HG03139 (cell line): ENCODE measurements around the gene SPTLC2.
"Not testable (repeated sequence)": the region's sequence is repeated elsewhere in the genome, so short reads cannot be mapped to it uniquely, and the experiment has no call there.

Source experiments
- ATAC-seq: cut with Tn5 transposase; IDR thresholded peaks from one replicate; pipeline ENCODE4 v1.9.1; 2021; ENCODE audit not compliant: unreplicated experiment

Gene SPTLC2

DNA sequence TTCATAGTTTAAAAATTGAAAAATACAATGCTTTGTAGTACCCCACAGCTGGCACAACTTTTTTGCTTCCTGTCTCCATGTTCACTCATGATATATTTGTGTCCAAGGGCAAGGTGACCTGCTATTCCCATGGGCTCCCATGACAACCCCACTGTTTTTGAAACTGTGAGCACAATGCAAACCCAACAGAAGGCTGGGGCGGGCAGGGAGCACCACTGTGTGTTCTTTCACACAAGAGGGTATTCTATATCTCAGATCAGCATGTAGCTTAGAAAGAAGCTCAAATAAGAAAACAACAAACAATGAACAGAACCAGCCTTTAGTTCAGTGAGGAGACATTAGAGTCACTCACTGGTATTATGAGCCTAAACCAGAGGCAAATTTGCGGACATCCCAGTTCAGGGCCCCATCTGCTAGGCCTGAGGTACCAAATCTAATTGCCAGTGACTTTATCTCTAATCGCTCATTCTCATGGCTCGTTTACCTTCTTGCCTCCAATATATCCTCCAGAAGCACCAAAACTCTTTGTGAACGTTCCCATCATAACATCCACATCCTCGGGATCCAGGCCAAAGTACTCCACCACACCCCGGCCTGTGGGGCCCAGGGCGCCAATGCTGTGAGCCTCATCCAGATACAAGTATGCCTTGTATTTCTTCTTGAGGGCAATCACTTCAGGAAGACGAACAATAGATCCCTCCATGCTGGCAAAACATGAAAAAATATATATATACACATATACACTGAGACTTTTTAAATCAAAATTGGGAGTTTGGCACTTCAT is 61.4 kb downstream of the SPTLC2 start:
- ATAC-seq: peak; percentile 19

DNA sequence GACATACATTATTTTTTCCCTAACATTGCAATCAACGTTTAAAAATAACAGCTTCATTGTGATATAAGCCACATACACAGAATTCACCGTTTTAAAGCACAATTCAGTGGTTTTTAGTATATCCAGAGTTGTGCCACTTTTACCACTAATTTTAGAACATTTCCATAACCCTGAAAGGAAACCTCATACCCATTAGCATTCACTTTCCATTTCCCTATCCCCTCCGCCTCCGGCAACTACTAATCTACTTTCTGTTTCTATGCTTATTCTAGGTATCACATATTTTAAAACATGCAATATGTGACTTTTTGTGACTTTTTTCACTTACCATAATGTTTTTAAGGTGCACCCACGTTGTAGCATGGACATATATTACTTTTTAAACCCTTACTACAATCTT is 62.2 kb downstream of the SPTLC2 start:
- ATAC-seq: peak; percentile 52

GRCh38 chr14:77549451-77549850 is 67.0 kb downstream of the SPTLC2 start:
- ATAC-seq: no peak

- no peak for ATAC-seq
These were observed 68.8 kb downstream of the SPTLC2 start for GRCh38 chr14:77547512-77548180.

- not testable (repeated sequence) for ATAC-seq
These were observed 71.3 kb downstream of the SPTLC2 start for GRCh38 chr14:77545171-77545570.

GRCh38 chr14:77544571-77544970 is 71.9 kb downstream of the SPTLC2 start:
- ATAC-seq: no peak

DNA sequence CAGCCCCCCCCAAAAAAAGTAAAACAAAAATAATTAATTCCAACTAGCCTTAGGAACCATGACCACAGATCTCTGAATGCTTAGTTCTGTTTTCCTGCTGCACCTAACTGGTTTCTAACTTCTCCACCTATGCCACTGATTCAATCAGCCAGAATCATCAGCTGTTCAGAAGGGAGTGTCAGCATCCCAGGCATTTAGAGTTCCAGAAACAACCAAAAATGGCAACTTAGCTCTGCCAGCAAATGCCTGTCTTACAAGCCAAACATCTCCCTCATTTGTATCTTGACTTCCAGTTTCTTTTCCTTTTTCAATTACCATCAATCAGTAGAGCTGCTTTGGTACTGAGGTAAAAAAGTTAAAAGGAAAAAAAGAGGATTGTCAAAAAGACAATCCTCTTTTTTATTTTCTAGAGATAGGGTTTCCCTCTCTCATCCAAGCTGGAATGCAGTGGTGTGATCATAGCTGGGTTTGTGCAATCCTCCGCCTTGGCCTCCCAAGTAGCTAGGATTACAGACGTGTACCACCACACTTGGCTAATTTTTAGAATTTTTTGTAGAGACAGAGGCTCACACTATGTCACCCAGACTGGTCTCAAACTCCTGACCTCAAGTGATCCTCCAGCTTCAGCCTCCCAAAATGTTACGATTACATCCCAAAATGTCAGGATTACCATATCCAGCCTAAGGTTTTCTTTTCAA is 72.7 kb downstream of the SPTLC2 start:
- no peak for ATAC-seq

DNA sequence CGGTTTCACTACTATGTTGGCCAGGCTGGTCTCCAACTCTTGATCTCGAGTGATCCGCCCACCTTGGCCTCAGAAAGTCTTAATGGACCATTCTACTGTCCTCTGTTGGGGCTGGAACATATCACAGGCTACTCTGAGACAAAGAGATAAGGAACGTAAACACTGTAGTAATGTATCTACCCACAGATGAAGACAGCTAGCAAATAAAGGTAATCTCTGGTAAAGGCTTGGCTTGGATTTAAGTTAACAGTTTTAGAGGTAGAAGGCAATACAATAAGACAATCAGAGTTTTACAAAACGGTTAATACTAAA is 73.2 kb downstream of the SPTLC2 start:
- ATAC-seq: no peak

- ATAC-seq: no peak
These were observed 73.8 kb downstream of the SPTLC2 start for GRCh38 chr14:77542421-77543239.

GRCh38 chr14:77541905-77542304 is 74.5 kb downstream of the SPTLC2 start:
- ATAC-seq: no peak

- ATAC-seq: not testable (repeated sequence)
These were observed 79.5 kb downstream of the SPTLC2 start for GRCh38 chr14:77536951-77537350.

GRCh38 chr14:77531071-77531470 is 85.4 kb downstream of the SPTLC2 start:
- ATAC-seq: no peak

- ATAC-seq: no peak
These were observed 86.5 kb downstream of the SPTLC2 start for GRCh38 chr14:77529963-77530362.

DNA sequence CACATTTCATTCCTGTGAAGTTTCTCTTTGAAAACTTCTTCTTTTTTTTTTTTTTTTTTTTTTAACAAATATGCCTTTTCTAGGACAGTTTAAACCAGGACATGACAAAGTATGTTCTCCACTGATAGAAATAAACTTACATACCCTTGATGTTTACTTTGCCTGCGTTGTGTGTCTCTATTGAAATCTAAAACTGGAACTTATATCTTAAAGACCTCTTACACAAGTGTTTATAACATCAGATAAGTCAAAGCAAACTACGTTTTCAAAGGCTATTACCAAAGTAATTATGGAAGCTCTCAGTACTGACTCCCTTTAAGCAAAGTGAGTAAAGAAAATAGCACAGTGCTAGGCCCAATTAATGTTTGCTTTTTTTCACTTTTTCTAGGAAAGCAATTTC is 87.2 kb downstream of the SPTLC2 start:
- ATAC-seq: no peak

- ATAC-seq: not testable (repeated sequence)
These were observed 87.7 kb downstream of the SPTLC2 start for GRCh38 chr14:77528701-77529100.

DNA sequence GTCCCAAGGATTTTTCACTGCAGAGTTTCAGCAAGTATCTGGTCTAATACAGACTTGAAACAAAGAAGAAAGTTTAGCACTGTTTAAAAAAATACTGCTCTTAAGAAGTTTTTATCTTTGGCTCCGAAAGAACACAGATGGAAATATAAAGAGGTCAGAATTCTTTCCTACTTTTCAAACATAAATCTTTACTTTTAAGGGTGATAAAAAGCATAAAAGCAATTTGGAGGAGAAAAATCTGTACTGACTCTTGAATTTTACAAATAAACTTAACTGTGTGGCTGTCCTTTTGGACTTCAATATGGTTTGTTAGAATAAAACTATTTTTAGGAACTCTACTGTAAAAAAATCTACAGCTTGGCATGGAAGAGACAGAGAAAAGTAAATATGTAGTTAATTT is 90.2 kb downstream of the SPTLC2 start:
- ATAC-seq: no peak

DNA sequence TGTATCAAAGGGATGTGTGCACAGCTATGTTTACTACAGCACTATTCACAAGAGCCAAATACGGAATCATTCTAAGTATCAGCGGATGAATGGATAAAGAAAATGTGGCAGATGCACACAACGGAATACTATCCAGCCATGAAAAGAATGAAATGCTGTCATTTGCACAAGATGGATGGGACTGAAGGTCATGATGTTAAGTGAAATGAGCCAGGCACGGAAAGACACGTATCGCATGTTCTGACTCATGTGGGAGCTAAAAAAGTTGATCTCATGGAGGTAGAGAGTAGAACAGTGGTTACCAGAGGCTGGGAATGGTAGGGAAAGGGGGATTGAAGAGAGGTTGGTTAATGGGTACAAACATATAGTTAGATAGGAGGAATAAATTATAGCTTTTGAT is 91.9 kb downstream of the SPTLC2 start:
- no peak for ATAC-seq

- no peak for ATAC-seq
These were observed 93.3 kb downstream of the SPTLC2 start for GRCh38 chr14:77523109-77523508.

DNA sequence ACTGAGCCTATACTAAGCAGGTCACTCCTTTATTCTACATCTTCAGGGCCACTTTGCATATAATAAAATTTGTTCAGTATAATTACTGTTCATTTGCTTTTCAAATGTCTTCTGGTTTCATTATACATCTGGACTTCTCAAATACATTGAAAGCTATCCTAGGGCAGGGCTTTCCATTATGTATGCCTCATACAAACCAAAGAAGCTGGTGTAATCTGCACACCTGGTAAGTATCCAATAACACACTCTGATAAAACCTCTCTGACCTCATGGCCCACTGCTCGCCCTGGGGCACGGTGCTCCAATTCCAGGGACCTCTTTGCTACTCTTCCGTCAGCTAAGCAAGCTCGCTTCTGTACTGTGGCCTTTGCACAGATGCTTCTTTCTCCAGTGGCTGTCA is 95.9 kb downstream of the SPTLC2 start:
- no peak for ATAC-seq

- ATAC-seq: no peak
These were observed 100.3 kb downstream of the SPTLC2 start for GRCh38 chr14:77516126-77516525.

- no peak for ATAC-seq
These were observed 104.8 kb downstream of the SPTLC2 start for GRCh38 chr14:77511486-77512162.
